HG03139 (cell line): ENCODE results near the gene GSE1.

Experiments used
- ATAC-seq: cut with Tn5 transposase; IDR thresholded peaks from one replicate; pipeline ENCODE4 v1.9.1; 2021; ENCODE audit not compliant: unreplicated experiment

The GSE1 gene

GRCh38 chr16:85612801-85613603 is at the start of gene GSE1:
Gene GSE1 (plus strand): TSS chr16:85613322. CDS start chr16:85613392, 70 bp downstream.
- ATAC-seq, result peak; percentile 35

GRCh38 chr16:85563515-85564276 is 49.4 kb upstream of the GSE1 start:
- no peak for ATAC-seq

- no peak for ATAC-seq
Observed at GRCh38 chr16:85564277-85565051, 48.7 kb upstream of the GSE1 start.

- ATAC-seq, result no peak
Observed at GRCh38 chr16:85565340-85565739, 47.8 kb upstream of the GSE1 start.

DNA sequence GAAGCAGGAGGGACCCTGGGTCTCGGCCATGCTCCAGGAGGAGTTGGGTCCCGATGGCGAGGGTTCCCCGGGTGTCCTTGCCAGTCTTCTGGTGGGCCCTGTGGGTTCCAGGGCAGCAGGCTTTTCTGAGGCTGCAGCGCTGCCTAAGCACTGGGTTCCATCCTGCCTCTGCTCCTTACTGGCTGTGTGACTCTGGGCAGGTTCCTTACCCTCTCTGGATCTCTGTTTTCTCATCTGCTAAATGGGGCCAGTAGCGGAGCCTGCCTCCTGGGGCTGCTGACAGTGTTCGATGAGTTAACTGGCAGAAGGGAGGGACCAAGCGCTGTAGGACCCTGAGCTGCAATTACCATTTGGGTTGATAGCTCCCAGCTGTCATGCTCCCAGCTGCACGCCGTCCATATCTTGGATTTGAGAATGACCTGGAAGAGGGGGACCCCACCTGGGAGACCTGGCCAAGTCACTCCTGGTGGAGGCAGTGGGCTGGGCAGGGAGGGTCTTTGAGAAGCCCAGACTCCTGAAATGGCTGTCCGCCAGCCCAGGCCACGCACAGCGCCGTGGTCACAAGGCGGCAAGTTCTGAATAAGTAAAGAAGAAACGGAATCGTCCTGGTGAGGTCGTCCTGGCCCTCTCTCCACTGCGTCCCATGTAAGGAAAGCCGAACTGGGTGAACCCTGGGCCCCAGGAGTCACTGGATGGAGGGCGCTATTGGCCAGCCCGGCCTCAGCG is 47.2 kb upstream of the GSE1 start:
- no peak for ATAC-seq

- ATAC-seq, result no peak
Observed at GRCh38 chr16:85566561-85567100, 46.5 kb upstream of the GSE1 start.

DNA sequence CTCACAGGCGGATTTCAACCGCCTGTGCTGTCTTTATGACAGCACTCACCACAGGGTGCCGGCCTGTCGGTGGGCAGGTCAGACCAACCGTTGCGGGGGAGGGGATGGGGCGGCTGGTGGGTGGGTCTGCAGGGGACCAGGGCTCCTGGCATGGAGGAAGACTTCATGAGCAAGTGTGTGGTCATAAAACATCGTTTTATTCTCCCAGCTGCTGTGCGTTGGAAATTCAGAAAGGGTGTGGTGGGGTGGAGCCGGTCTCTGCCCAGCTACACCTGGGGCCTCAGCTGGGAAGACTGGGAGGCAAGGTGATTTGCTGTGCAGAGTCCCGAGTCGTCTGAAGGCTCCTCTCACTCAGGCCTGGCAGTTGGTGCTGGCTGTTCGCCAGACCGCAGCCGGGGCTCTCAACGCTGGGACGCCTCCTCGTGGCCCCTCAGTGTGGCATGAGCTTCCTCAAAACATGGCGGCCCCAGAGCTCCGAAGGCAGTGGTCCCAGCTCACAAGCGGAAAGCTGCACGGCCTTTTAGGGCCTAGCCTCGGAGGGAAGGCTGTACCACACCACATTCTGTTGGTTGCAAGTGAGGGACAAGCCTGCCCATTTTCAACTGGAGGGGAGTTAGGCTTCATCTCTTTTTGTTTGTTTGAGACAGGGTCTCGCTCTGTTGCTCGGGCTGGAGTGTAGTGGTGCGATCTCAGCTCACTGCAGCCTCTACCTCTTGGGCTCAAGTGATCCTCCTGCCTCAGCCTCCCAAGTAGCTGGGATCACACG is 45.8 kb upstream of the GSE1 start:
- no peak for ATAC-seq

DNA sequence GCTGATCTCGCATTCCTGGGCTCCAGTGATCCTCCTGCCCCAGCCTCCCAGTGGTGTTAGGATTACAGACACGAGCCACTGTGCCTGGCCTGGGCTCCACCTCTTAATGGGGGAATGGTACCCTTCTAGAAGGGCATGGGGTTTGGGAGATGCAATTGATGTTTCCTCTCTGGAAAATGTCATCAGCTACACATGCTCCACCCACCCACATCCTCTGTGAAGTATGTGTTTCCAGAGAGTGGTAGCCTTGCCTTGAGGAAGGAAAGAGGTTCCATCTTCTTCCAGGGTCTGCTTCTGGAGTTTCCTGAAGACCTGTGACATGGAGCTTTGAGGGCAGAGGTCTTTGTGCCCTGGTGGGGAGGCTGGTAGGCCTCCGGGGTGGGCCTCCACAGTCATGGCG is 45.2 kb upstream of the GSE1 start:
- no peak for ATAC-seq

DNA sequence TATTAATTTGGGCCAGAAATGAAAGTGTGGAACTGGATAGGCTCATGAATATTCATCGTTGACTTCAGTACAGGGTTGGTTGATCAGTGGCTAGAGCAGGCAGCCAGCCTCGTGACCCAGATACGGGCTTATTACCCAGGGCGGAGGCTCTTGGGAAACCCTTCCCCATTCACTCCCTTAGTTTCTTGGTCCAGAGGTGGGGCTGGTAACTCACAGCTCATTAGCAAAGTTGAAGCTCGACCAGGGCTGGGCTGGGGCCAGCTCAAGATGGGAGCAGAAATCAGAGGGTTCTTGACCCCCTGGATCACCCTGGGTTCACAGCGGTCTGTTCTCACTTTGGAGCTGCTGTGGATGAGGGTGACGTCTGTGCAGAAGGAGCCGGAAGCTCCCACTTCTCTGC is 44.6 kb upstream of the GSE1 start:
- ATAC-seq, result no peak

DNA sequence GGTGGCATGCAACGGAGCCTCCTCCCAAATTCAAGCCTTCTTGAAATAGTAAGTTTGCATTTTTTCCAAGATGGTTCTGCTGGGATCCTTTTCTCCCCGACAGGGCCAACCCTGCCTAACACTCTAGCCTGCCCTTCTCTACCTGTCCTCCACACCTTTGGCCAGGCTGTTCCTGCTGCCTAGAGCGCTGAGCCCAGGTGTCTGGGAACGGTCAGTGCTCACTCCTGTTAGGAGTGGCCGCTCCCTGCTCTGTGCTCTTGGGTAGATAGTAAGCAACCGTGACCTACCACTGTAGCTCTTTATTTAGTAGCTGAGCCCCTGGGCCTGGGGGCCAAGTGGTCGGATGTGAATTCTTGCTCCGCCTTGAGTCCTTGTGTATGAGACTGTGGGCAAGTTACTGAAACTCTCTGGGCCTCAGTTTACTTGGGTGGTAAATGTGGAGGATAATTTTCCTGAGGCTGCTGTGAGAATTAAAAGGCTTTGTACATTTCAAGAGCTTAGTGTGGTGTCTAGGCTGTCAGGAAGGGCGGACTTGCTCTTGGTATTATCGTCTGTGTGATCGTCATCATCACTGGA is 44.0 kb upstream of the GSE1 start:
- ATAC-seq, result no peak

GRCh38 chr16:85569615-85570212 is 43.4 kb upstream of the GSE1 start:
- ATAC-seq, result peak; percentile 45

- ATAC-seq, result peak; percentile 6
Observed at GRCh38 chr16:85570213-85570734, 42.8 kb upstream of the GSE1 start.

DNA sequence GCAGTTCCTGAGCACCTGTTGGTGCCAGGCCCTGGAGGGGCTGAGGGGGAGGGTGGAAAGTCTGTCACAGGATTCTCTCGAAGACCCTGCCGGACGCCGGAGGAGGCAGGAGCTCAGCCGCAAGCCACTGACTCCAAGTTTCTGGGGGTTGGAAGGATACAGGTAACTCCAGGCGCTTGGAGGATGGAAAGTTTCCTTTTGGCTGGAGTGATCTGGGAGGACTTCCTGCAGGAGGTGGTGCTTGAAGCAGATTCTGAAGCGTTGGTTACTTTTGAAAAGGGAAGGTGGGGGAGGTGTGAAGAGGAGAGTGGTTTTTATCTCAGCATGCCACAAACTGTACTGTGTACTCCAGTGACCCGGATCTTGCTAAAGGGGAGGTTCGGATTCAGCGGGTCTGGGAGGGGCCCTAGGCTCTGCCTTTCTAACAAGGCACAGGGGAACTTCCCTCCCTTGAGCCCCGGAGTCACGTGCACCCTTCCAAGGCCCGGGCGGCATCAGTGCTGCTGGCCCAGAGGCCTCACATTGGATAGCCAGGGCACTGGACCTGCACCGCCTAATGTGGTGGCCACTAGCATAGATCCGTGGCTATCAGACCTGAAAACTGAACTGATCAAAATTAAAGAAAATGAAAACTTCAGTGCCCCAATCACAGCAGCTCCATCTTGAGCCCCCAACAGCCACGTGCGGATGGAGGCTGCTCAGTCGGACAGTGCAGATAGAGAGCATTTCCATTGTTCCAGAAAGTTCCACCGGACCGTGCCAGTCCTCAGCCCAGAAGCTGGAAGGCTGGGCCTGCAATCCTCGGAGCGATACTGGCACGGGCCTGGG is 42.2 kb upstream of the GSE1 start:
- peak; percentile 39 for ATAC-seq

DNA sequence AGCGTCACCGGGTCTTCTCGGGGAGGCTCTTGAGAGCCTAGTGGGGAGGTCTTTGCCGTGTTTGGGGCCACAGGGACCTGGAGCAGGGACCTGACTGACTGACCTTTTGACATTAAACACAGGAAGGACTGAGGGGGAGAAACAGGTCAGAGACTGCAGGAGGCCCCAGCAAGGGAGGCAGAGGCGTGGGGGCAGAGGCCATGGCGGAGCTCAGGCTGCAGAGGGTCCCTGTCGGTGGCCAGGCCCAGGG is 41.6 kb upstream of the GSE1 start:
- no peak for ATAC-seq

- no peak for ATAC-seq
Observed at GRCh38 chr16:85571813-85572619, 41.1 kb upstream of the GSE1 start.

GRCh38 chr16:85573045-85573695 is 40.0 kb upstream of the GSE1 start:
- no peak for ATAC-seq
